ENCODE data around the gene GNL2.

GNL2 gene

DNA sequence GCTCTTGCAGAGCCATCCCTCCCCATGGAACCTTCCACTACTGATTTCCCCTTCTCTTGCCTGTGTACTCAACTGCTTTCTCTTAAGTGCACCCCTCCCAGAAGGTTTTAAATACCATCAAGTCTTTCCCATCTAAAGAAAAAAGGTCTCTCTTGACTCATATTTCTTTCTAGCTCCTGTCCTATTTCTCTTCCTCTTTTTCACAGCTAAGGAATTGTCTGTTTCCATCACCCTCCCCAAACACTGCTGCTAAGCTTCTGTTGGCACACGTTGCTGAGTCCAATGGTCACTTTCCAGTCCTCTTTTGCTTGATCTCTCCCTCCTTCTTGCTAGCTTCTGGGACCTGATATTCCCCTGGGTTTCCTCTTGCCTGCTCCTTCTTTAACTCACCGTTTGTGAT is 13.3 kb upstream of the GNL2 start:
- H3K4me3 ChIP-seq (replicated peaks; ENCODE audit: low read depth, low read length) = no peak overlapping the region
- TF ChIP-seq, protein P1, sequence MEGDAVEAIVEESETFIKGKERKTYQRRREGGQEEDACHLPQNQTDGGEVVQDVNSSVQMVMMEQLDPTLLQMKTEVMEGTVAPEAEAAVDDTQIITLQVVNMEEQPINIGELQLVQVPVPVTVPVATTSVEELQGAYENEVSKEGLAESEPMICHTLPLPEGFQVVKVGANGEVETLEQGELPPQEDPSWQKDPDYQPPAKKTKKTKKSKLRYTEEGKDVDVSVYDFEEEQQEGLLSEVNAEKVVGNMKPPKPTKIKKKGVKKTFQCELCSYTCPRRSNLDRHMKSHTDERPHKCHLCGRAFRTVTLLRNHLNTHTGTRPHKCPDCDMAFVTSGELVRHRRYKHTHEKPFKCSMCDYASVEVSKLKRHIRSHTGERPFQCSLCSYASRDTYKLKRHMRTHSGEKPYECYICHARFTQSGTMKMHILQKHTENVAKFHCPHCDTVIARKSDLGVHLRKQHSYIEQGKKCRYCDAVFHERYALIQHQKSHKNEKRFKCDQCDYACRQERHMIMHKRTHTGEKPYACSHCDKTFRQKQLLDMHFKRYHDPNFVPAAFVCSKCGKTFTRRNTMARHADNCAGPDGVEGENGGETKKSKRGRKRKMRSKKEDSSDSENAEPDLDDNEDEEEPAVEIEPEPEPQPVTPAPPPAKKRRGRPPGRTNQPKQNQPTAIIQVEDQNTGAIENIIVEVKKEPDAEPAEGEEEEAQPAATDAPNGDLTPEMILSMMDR (IDR thresholded peaks at IDR 0.05; ENCODE audit: low read length, missing control alignments) = no peak
- DNase-seq (ENCODE audit: low read depth) = no peak

DNA sequence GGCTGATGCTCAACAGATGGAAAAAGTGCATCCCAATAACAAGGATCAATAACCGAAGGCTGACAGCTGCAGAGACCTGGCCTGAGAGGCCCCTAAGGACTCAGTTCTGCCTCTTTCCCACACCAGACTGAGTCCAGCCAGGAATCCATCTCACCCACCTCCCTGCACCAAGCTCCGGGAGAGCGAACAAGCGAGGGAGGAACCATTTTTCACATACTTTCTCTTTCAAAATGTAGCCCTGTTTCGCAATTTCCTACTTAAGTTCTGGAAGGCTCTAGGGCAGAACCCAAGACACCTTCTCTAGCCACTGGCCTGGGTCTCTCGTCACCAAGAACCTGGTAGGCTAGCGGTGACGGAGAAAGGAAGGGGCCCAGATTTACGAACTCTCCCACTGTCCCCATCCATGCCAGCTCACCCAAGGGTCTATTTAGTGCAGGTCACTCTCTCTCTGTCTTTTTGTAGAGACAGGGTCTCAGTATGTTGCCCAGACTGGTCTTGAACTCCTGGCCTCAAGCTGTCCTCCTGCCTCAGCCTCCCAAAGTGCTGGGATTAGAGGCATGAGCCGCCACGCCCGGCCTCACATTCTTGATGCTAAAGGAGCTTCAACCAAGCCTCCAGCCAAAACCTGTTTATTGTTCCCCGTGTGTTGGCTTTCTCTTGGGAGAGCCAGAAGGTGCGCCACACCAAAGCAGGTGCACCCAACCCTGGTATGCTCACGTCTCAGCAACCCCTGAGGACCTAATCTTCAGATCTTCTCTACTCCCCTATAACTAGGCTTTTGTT is 10.9 kb upstream of the GNL2 start:
- H3K4me3 ChIP-seq (replicated peaks; ENCODE audit: low read depth, low read length) = no peak overlapping the region
- TF ChIP-seq, protein P1 (IDR thresholded peaks at IDR 0.05; ENCODE audit: low read length, missing control alignments) = no peak
- DNase-seq (ENCODE audit: low read depth) = peak; percentile 72

DNA sequence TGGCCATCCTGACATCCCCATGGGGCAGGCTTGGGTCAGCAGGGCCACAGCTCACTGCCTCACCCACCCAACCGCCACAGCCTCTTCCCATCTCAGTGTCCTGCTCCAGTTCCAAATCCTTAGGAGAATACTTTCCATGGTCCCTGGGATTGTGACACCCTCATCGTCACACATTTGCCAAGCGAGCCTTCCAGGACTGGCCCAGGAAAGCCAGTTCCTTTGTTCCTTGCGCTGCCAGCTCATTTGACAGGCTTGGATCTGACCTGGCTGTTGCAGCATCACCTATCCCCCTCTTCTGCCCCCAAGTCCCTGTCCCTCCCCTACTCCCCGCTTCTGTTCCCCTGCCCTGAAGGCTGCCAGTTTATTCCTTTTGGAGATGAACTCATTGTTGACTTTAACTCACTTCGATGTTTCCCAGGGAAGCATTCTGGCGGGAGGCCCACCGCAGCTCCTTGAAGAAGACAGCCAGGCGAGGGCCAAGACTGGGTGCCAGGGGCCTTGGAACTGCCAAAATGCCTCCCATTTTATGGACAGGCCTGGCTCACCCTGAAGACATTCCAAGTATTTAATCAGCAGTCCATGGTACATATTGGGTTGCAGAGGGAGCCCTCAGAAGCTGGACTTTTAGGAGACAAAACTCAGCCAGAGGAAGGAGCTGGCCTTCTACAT is 10.2 kb upstream of the GNL2 start:
- DNase-seq (ENCODE audit: low read depth) = peak; percentile 13
- H3K4me3 ChIP-seq (replicated peaks; ENCODE audit: low read depth, low read length) = no peak overlapping the region
- TF ChIP-seq, protein P1 (IDR thresholded peaks at IDR 0.05; ENCODE audit: low read length, missing control alignments) = no peak

DNA sequence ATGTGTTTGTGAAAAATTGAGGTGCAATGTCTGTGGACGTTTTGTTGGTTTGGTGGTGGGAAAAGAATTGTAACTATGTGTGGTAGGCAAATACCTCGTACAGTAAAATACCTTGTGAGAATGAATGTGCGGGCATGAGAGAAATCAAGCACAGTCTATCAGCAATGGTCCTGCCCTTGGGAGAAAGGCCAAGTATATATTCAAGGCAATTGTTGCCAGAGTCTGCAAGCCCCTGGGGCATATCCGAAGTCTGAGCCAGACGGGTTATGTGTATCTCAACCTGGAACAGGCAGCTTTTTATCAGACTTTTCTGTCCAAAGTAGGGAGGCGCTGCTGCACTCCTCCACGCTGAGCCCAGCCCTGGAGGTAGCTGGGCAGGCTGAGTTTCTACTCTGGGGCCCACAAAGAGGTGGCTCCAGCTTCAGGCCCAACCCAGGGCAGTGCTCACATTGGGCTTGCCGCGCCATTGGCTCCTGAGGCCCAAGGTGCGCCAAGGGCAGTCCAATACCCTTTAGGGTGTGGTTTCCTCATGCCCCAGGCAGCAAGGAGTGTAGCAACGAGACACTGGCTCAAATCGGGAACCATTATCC is 9.4 kb upstream of the GNL2 start:
- DNase-seq (ENCODE audit: low read depth) = no peak
- no peak overlapping the region for H3K4me3 ChIP-seq (replicated peaks; ENCODE audit: low read depth, low read length)
- TF ChIP-seq, protein P1 (IDR thresholded peaks at IDR 0.05; ENCODE audit: low read length, missing control alignments) = no peak

DNA sequence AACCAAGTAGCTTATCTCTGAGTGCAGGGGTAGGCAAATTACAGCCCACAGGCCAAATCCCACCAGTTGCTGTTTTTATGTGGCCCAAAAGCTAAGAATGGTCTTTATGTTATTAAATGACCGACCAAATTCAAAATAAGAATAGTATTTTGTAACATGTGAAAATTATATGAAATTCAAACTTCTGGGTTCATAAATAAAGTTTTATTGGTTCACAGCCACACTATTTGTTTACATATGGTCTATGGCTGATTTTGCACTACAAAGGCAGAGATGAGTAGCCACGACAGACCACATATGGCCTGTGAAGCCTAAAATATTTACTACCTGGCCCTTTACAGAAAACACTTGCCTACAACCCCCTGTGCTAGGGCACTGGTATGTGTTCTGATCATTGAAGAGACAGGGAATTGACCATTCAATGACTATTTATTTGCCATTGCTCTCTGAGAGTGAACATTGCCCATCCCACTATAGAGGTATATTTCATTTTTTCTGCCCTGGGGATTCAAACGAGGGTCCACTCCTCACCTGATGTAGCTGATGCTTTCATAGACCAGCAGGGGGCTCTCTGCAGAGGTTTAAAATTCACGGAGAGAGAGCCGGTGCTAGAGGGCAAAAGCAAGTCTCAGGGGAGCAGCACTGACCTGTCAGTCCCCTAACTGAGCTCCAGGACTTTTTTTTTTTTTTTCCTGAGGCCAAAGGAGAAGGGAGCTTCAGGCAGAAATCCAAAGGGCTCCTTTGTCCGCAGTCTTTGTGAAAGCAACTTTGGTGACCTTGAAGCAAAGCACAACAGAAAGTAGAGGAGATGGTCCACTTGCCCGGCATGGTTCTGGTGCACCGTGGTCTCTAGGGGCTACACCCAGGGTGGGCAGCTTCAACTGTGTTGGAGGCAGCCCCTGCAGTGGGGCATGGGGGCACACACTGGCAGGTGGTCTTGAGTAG is 7.3 kb upstream of the GNL2 start:
- peak; percentile 39 for DNase-seq (ENCODE audit: low read depth)
- TF ChIP-seq, protein P1 (IDR thresholded peaks at IDR 0.05; ENCODE audit: low read length, missing control alignments) = peak; percentile 77
- H3K4me3 ChIP-seq (replicated peaks; ENCODE audit: low read depth, low read length) = no peak overlapping the region

DNA sequence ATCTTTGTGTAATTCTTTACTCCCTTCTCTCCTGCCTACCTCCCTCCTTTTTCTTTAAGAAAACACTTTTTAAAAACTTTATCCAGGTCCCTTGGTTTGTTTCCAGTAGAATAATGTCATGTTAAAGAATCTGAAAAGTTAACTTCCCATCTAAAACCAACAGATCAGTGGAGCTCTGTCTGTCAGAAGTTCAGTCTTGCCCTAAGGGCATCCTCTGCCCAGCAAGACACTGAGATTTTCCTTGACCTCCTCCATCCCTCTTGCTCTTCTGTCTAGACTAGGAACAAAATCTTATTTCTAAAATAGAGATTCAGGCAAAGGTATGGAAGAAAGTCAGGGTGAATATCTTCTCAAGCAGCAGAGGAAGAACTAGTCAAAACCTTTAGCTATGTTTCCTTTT is 5.7 kb upstream of the GNL2 start:
- H3K4me3 ChIP-seq (replicated peaks; ENCODE audit: low read depth, low read length) = no peak overlapping the region
- TF ChIP-seq, protein P1 (IDR thresholded peaks at IDR 0.05; ENCODE audit: low read length, missing control alignments) = no peak
- no peak for DNase-seq (ENCODE audit: low read depth)
